Subcutaneous adipose tissue (tissue), 4 donors: ENCODE data around the gene TMEM132C. TPM values are rescaled to one million over a fixed set of nuclear protein-coding genes. Genes with fewer than 3 reads are reported as not detected.

Experiments used
- CTCF ChIP-seq: fragments of 450-650 bp; IDR thresholded peaks from one replicate; pipeline ENCODE4 v1.5.1; 2016; ENCODE audit warnings: low read depth, mild to moderate bottlenecking, control low read depth, antibody characterized with exemption, moderate library complexity
- total RNA-seq, 4 donors: library from RNA; depleted of rRNA; stranded (reverse); fragments of >200 nt; gene quantifications; one replicate each; pipeline ENCODE4 v1.1.0, GENCODE V29; 2016

The TMEM132C gene
- total RNA-seq, 4 donors from 2014 or later = 44.2 to 73.5 (median 67.8) TPM

GRCh38 chr12:128266541-128267130 lies 334 bp upstream of the TMEM132C start:
- no peak for TF ChIP-seq CTCF

- TF ChIP-seq CTCF = no peak
Observed at GRCh38 chr12:128267651-128268378, 845 bp downstream of the TMEM132C start.

- TF ChIP-seq CTCF = no peak
Observed at GRCh38 chr12:128268379-128268995, 1.5 kb downstream of the TMEM132C start.

GRCh38 chr12:128269181-128269591 lies 2.2 kb downstream of the TMEM132C start:
- no peak for TF ChIP-seq CTCF

GRCh38 chr12:128276471-128276870 lies 9.5 kb downstream of the TMEM132C start:
- TF ChIP-seq CTCF = no peak

GRCh38 chr12:128286970-128287369 lies 20.0 kb downstream of the TMEM132C start:
- TF ChIP-seq CTCF = no peak

GRCh38 chr12:128288357-128288756 lies 21.4 kb downstream of the TMEM132C start:
- TF ChIP-seq CTCF = no peak
